Karpas-422 (cell line): ENCODE measurements around the gene GPR137C. TPM values are rescaled to one million over a fixed set of nuclear protein-coding genes. Genes with fewer than 3 reads are reported as not detected.

Source experiments
- total RNA-seq: library from RNA; depleted of rRNA; stranded (reverse); fragments of >200 nt; shearing (Covaris generic); gene quantifications from 2 replicates; pipeline ENCODE4 v1.2.3, GENCODE V29; 2014; ENCODE audit warnings: low replicate concordance; rRNA removed

GPR137C gene
- total RNA-seq, 1 experiment from 2014 or later = 0.26 TPM

Other genes starting within 250 kb of the GPR137C start
- not detected in 2 replicates for gene PTGER2, start 238.5 kb upstream of the GPR137C start, total RNA-seq
- 7.6 and 20.6 TPM in 2 replicates for gene TXNDC16, start 331 bp upstream of the GPR137C start, total RNA-seq
- gene ERO1A, start 142.7 kb downstream of the GPR137C start, total RNA-seq = 97.3 and 105 TPM in 2 replicates
- gene PSMC6, start 154.4 kb downstream of the GPR137C start, total RNA-seq = 123 and 132 TPM in 2 replicates
- gene STYX, start 177.3 kb downstream of the GPR137C start, total RNA-seq = 14.5 and 40.5 TPM in 2 replicates
- gene GNPNAT1, start 238.8 kb downstream of the GPR137C start, total RNA-seq = 14.4 and 30.7 TPM in 2 replicates